ENCODE data around the gene MRTFA.

The MRTFA gene

DNA sequence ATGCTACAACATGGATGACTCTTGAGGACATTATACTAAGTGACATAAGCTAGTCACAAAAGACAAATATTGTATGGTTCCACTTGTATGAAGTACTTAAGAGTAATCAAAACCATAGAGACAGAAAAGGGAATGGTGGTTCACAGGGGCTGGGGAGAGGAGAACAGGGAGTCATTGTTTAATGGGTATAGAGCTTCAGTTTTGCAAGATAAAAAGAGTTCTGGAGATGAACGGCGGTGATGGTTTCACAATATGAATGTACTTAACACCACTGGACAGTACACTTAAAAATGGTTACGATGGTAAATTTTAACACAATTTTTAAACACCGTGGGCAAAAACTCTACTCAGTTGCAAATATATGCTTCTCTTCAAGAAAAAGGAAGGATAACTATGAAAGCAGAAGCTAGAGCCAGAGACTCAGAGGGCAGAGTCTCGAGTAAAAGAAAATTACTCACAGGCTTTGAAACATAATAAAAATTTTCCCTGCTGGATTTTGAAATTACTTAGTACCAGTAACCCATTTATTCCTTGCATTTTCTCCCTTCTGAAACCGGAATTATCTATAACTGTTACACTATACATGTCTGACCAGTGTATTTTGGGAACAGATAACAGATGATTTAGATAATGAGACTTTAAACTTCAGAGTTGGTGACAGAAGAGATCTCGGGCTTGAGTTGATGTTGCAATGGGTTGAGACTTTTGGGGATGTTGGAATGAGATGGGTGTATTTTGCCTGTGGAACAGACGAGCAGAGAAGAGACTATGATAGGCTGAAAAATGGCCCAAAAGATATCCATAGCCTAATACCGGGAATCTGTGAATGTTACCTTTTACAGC lies 15.0 kb downstream of the MRTFA start:
- FAIRE-seq (no peak), DNase-seq (ENCODE audit: insufficient read length, low spot score) (no peak)
- TF ChIP-seq SPI1 (IDR thresholded peaks at IDR 0.05; ENCODE audit: low read depth, low read length): no peak
- no peak for TF ChIP-seq POLR2AphosphoS5 (IDR thresholded peaks at IDR 0.05; ENCODE audit: low read depth, low read length)
- TF ChIP-seq POU2F2 (IDR thresholded peaks at IDR 0.05; ENCODE audit: low read depth, low read length): no peak
- no peak for TF ChIP-seq TAF1 (IDR thresholded peaks at IDR 0.05; ENCODE audit: low read depth, low read length)
- TF ChIP-seq POLR2A (IDR thresholded peaks at IDR 0.05; ENCODE audit: low read depth, low read length): no peak
- no peak for TF ChIP-seq PAX5 (IDR thresholded peaks at IDR 0.05; ENCODE audit: insufficient read depth, low read length, severe bottlenecking)

DNA sequence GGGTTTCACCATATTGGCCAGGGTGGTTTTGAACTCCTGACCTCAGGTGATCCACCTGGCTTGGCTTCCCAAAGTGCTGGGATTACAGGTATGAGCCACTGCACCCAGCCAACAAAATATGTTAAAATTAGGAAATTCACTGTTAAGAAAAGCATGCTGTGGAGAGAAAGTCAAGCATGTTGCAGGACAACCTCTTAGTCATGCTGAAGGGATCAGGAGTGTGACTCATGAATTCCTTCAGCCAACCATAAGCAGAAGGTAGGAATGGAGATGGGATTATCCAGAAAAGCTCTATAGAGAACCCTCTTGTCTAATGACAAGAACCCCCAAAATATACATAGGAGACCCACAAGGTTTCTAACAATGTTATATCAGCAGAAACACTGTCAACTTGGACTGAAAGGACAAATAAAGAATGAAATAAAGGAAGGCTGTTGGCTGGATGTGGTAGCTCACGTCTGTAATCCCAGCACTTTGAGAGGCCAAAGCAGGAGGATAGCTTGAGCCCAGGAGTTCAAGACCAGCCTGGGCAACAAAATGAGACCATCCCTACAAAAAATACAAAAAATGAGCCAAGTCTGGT lies 16.0 kb downstream of the MRTFA start:
- FAIRE-seq (no peak), DNase-seq (ENCODE audit: insufficient read length, low spot score) (no peak)
- TF ChIP-seq POLR2AphosphoS5 (IDR thresholded peaks at IDR 0.05; ENCODE audit: low read depth, low read length) (no peak), POU2F2 (IDR thresholded peaks at IDR 0.05; ENCODE audit: low read depth, low read length) (no peak), TAF1 (IDR thresholded peaks at IDR 0.05; ENCODE audit: low read depth, low read length) (no peak), SPI1 (IDR thresholded peaks at IDR 0.05; ENCODE audit: low read depth, low read length) (no peak), PAX5 (IDR thresholded peaks at IDR 0.05; ENCODE audit: insufficient read depth, low read length, severe bottlenecking) (no peak), POLR2A (IDR thresholded peaks at IDR 0.05; ENCODE audit: low read depth, low read length) (no peak)

DNA sequence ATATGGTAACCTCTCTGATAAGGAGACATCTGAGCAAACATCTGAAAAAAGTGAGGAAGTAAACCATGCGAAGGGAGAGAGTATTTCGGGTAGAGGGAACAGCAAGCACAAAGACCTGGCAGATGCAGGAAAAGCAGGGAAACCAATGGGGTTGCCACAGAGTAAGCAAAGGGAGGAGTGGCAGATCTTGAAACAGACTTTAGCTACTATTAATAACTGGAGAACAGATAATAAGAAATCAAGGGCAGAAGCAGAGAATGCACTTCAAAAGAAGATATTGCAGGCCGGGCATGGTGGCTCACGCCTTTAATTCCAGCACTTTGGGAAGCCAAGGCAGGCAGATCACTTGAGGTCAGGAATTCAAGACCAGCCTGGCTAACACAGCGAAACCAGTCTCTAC lies 18.1 kb downstream of the MRTFA start:
- DNase-seq (ENCODE audit: insufficient read length, low spot score) (no peak), FAIRE-seq (no peak)
- TF ChIP-seq TAF1 (IDR thresholded peaks at IDR 0.05; ENCODE audit: low read depth, low read length) (no peak), SPI1 (IDR thresholded peaks at IDR 0.05; ENCODE audit: low read depth, low read length) (no peak), POLR2A (IDR thresholded peaks at IDR 0.05; ENCODE audit: low read depth, low read length) (no peak), POU2F2 (IDR thresholded peaks at IDR 0.05; ENCODE audit: low read depth, low read length) (no peak), PAX5 (IDR thresholded peaks at IDR 0.05; ENCODE audit: insufficient read depth, low read length, severe bottlenecking) (no peak), POLR2AphosphoS5 (IDR thresholded peaks at IDR 0.05; ENCODE audit: low read depth, low read length) (no peak)

DNA sequence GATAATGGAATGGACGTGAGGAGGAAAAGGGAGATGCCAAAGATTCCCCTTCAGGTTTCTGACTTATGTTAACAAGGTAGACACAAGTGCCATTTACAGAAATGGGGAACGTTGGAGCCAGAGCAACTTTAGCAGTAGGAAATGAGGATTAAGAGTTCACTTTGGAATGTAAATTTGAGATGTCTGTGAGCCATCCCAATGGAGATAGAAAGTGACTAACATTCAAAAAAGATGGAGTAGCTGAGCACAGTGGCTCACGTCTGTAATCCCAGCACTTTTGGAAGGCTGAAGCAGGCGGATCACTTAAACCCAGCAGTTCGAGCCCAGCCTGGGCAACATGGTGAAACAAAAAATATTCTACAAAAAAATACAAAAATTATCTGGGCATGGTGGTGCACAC lies 19.9 kb downstream of the MRTFA start:
- no peak for TF ChIP-seq SPI1 (IDR thresholded peaks at IDR 0.05; ENCODE audit: low read depth, low read length)
- FAIRE-seq (no peak), DNase-seq (ENCODE audit: insufficient read length, low spot score) (no peak)

DNA sequence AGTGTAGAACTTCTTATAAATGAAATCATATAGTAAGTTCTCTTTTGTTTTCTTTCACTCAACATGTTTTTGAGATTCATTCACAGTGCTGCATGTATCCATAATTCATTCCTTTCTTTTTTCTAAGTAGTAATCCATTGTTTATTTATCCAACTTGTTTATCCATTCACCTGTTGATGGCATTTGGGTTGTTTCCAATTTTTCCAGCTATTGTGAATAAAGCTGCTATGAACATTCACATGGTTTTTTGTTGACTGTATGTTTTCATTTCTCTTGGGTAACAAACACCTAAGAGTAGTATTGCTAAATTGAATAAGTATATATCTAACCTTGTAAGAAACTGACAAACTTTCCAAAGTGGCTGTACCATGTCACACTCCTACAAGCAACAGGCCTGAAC lies 23.5 kb downstream of the MRTFA start:
- DNase-seq (ENCODE audit: insufficient read length, low spot score) (no peak), FAIRE-seq (peak; percentile 52)
- TF ChIP-seq SPI1 (IDR thresholded peaks at IDR 0.05; ENCODE audit: low read depth, low read length) (no peak), POLR2AphosphoS5 (IDR thresholded peaks at IDR 0.05; ENCODE audit: low read depth, low read length) (no peak), PAX5 (IDR thresholded peaks at IDR 0.05; ENCODE audit: insufficient read depth, low read length, severe bottlenecking) (no peak), POU2F2 (IDR thresholded peaks at IDR 0.05; ENCODE audit: low read depth, low read length) (no peak), POLR2A (IDR thresholded peaks at IDR 0.05; ENCODE audit: low read depth, low read length) (no peak)

DNA sequence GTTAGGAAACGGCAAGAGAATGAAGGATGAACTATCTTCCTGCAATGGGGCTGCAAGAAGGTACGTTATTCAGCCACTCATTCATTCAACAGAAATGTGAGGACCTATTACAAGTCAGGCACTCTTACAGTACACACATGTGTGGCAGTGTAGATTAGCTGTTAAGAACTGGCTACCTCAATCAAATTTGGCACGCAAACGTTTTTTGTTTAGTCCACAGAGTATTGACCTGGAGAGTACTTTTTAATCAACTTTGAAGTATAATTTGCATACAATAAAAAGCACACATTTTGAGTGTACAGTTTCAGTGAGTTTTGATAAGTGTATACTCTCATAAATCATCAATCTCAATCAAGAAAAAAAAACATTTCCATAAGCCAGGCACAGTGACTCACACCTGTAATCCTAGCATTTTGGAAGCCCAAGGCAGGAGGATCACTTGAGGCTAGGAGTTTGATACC lies 24.2 kb downstream of the MRTFA start:
- TF ChIP-seq PAX5 (IDR thresholded peaks at IDR 0.05; ENCODE audit: insufficient read depth, low read length, severe bottlenecking) (no peak), POU2F2 (IDR thresholded peaks at IDR 0.05; ENCODE audit: low read depth, low read length) (no peak), POLR2AphosphoS5 (IDR thresholded peaks at IDR 0.05; ENCODE audit: low read depth, low read length) (no peak), TAF1 (IDR thresholded peaks at IDR 0.05; ENCODE audit: low read depth, low read length) (no peak), POLR2A (IDR thresholded peaks at IDR 0.05; ENCODE audit: low read depth, low read length) (no peak), SPI1 (IDR thresholded peaks at IDR 0.05; ENCODE audit: low read depth, low read length) (no peak)
- FAIRE-seq (no peak), DNase-seq (ENCODE audit: insufficient read length, low spot score) (no peak)

DNA sequence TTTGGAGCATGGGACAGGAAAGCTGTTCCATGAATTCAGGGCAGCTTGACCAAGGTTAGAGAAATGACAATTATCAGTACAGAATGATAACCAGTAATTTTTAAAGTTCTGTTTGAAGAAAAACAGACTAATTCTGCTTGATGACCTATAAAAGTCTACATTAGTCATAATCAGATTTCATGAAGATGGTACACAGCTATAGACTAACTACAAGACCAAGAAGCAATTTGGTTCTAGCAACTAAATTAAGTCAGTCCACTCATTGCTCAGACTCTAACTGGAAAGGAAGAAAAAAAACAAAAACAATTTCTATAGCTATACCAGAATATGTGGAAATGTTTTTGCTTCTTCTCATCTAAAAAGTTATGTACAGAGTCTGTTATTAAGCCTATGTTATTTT lies 24.9 kb downstream of the MRTFA start:
- DNase-seq (ENCODE audit: insufficient read length, low spot score) (no peak), FAIRE-seq (no peak)
- no peak for TF ChIP-seq POLR2A (IDR thresholded peaks at IDR 0.05; ENCODE audit: low read depth, low read length)

DNA sequence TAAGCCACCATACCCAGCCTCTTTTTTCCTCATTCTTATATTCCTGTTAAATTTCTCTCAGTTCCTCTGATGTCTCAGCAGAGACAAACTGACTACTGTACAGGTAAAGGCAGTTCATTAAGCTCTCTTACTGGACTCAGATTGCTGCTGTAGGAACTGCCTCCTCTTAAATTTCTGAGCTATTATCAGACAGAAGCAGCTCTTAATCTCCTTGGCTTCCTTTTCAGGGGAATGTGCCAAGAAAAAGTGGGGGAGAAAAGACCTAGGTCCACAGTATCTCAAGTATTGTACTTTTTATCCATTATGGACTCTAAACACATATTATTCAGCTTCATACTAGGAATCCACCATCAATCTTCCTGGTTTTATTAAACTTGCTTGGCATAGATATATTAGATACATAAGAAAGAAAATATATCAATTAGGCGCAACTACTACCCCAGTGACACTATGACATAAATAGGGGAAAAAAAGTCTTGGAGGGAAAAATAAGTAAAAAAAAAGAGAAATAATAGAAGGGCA lies 26.1 kb downstream of the MRTFA start:
- TF ChIP-seq POLR2A (IDR thresholded peaks at IDR 0.05; ENCODE audit: low read depth, low read length) (no peak), SPI1 (IDR thresholded peaks at IDR 0.05; ENCODE audit: low read depth, low read length) (no peak), POU2F2 (IDR thresholded peaks at IDR 0.05; ENCODE audit: low read depth, low read length) (no peak), PAX5 (IDR thresholded peaks at IDR 0.05; ENCODE audit: insufficient read depth, low read length, severe bottlenecking) (no peak), POLR2AphosphoS5 (IDR thresholded peaks at IDR 0.05; ENCODE audit: low read depth, low read length) (no peak), TAF1 (IDR thresholded peaks at IDR 0.05; ENCODE audit: low read depth, low read length) (no peak)
- FAIRE-seq (no peak), DNase-seq (ENCODE audit: insufficient read length, low spot score) (no peak)

DNA sequence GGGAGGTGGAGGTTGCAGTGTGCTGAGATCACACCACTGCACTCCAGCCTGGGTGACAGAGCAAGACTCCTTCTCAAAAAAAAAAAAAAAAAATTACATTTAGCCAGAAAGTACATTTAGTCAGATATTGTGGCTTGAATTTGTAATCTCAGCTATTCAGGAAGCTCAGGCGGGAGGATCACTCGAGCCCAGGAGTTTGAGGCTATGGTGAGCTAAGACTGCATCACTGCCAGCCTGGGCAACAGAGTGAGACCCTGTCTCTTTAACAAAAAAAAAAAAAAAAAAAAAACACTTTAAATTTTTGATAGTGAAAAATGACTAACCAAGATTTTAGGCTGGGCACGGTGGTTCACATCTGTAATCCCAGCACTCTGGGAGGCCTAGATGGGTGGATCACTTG lies 27.3 kb downstream of the MRTFA start:
- TF ChIP-seq POU2F2 (IDR thresholded peaks at IDR 0.05; ENCODE audit: low read depth, low read length) (no peak), TAF1 (IDR thresholded peaks at IDR 0.05; ENCODE audit: low read depth, low read length) (no peak), POLR2A (IDR thresholded peaks at IDR 0.05; ENCODE audit: low read depth, low read length) (no peak), SPI1 (IDR thresholded peaks at IDR 0.05; ENCODE audit: low read depth, low read length) (no peak), POLR2AphosphoS5 (IDR thresholded peaks at IDR 0.05; ENCODE audit: low read depth, low read length) (no peak)
- FAIRE-seq: no peak
- DNase-seq (ENCODE audit: insufficient read length, low spot score): no peak

DNA sequence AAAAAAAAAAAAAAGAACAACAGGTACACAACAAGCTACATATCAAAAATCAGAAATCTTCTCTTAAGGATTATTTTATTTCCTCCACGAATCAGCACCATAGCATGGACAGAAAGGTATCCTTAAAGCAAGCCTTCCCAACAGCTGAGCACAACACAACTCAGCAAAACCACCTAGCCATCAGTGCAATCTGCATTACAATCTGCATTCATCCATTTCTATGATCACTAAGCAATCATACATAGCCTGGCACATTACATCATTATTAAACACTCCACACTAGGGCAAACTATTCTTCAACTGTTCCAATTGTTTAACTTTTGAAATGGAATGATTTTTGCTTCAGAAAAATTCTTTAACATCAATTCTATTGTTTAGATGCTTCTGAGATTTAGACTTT lies 29.0 kb downstream of the MRTFA start:
- FAIRE-seq (no peak), DNase-seq (ENCODE audit: insufficient read length, low spot score) (no peak)
- TF ChIP-seq TAF1 (IDR thresholded peaks at IDR 0.05; ENCODE audit: low read depth, low read length) (no peak), SPI1 (IDR thresholded peaks at IDR 0.05; ENCODE audit: low read depth, low read length) (no peak), POU2F2 (IDR thresholded peaks at IDR 0.05; ENCODE audit: low read depth, low read length) (no peak), POLR2A (IDR thresholded peaks at IDR 0.05; ENCODE audit: low read depth, low read length) (no peak), PAX5 (IDR thresholded peaks at IDR 0.05; ENCODE audit: insufficient read depth, low read length, severe bottlenecking) (no peak), POLR2AphosphoS5 (IDR thresholded peaks at IDR 0.05; ENCODE audit: low read depth, low read length) (no peak)
